Neural cell (in vitro differentiated cells): ENCODE data around the gene INSL6. TPM values are rescaled to one million over a fixed set of nuclear protein-coding genes. Genes with fewer than 3 reads are reported as not detected.

ENCODE experiments used
- H2AFZ ChIP-seq: fragments of 200-600, 300-800 bp; sonication (generic), shearing (Covaris generic); 2 replicates; pipeline ENCODE4 v1.6.0; 2014; ENCODE audit warnings: low read depth, mild to moderate bottlenecking, antibody characterized with exemption, low read length, moderate library complexity
- H3F3A ChIP-seq: fragments of 200-600 bp; shearing (Covaris generic); 2 replicates; pipeline ENCODE4 v1.6.1; 2016; ENCODE audit warnings: mild to moderate bottlenecking, moderate library complexity, mixed read lengths, antibody characterized with exemption, low read length; ENCODE audit not compliant: insufficient read depth, poor library complexity, severe bottlenecking
- H3K27ac ChIP-seq: fragments of 200-600, 300-800 bp; sonication (generic), shearing (Covaris generic); 2 replicates; pipeline ENCODE4 v1.5.1; 2014; ENCODE audit warnings: mild to moderate bottlenecking, low read length, moderate library complexity
- H3K27me3 ChIP-seq: fragments of 300-800, 200-600 bp; sonication (generic), shearing (Covaris generic); 2 replicates; pipeline ENCODE4 v1.6.0; 2014; ENCODE audit warnings: mild to moderate bottlenecking, low read depth, low read length, moderate library complexity; ENCODE audit not compliant: insufficient read depth
- H3K36me3 ChIP-seq: fragments of 300-800, 200-600 bp; sonication (generic), shearing (Covaris generic); 2 replicates; pipeline ENCODE4 v1.5.1; 2014; ENCODE audit warnings: mild to moderate bottlenecking, antibody characterized with exemption, low read length, moderate library complexity; ENCODE audit not compliant: insufficient read depth
- H3K4me2 ChIP-seq: fragments of 300-800, 200-600 bp; sonication (generic), shearing (Covaris generic); 2 replicates; pipeline ENCODE4 v1.6.0; 2014; ENCODE audit warnings: mild to moderate bottlenecking, low read length
- H3K4me3 ChIP-seq: fragments of 300-800, 200-600 bp; sonication (generic), shearing (Covaris generic); 2 replicates; pipeline ENCODE4 v1.5.1; 2014; ENCODE audit warnings: mild to moderate bottlenecking, low read length, moderate library complexity
- H3K79me2 ChIP-seq: fragments of 200-600 bp; shearing (Covaris generic); replicated peaks from 2 replicates; pipeline ENCODE4 v1.6.0; 2014; ENCODE audit warnings: mild to moderate bottlenecking, low read length, moderate library complexity; ENCODE audit not compliant: insufficient read depth
- H3K9ac ChIP-seq: fragments of 300-800, 200-600 bp; sonication (generic), shearing (Covaris generic); 2 replicates; pipeline ENCODE4 v1.6.1; 2016; ENCODE audit warnings: mild to moderate bottlenecking, low read length, mixed read lengths
- H3K9me2 ChIP-seq: fragments of 200-600 bp; shearing (Covaris generic); 2 replicates; pipeline ENCODE4 v1.6.1; 2016; ENCODE audit warnings: mild to moderate bottlenecking, low read length, mixed read lengths; ENCODE audit not compliant: insufficient read depth
- H3K9me3 ChIP-seq: fragments of 200-600, 300-800 bp; sonication (generic), shearing (Covaris generic); 2 replicates; pipeline ENCODE4 v1.6.1; 2016; ENCODE audit warnings: mild to moderate bottlenecking, mixed run types, low read length, moderate library complexity, mixed read lengths
- H4K20me1 ChIP-seq: fragments of 200-600 bp; shearing (Covaris generic); 2 replicates; pipeline ENCODE4 v1.6.1; 2016; ENCODE audit warnings: mild to moderate bottlenecking, mixed run types; ENCODE audit not compliant: insufficient read depth
- EP300 ChIP-seq: fragments of 450-650 bp; conservative IDR thresholded peaks from 2 replicates; pipeline ENCODE4 v1.6.1; 2014; ENCODE audit warnings: antibody characterized with exemption, mild to moderate bottlenecking, moderate library complexity; ENCODE audit not compliant: poor library complexity, severe bottlenecking
- EZH2 ChIP-seq: fragments of 200-600, 300-800 bp; shearing (Covaris generic), sonication (generic); IDR thresholded peaks from 2 replicates; pipeline ENCODE4 v1.6.1; 2014; ENCODE audit warnings: antibody characterized with exemption, low read length, borderline replicate concordance, mild to moderate bottlenecking; ENCODE audit not compliant: insufficient read depth, poor library complexity, severe bottlenecking
- MXI1 ChIP-seq: fragments of 450-650 bp; conservative IDR thresholded peaks from 2 replicates; pipeline ENCODE4 v1.6.1; 2014; ENCODE audit warnings: antibody characterized with exemption, mild to moderate bottlenecking; ENCODE audit not compliant: poor library complexity, severe bottlenecking
- POLR2AphosphoS5 ChIP-seq: IDR thresholded peaks from 2 replicates; pipeline ENCODE4 v1.6.1; 2012
- RAD21 ChIP-seq: fragments of 450-650 bp; conservative IDR thresholded peaks from 2 replicates; pipeline ENCODE4 v1.6.1; 2014; ENCODE audit warnings: antibody characterized with exemption, mild to moderate bottlenecking, moderate library complexity
- SMC3 ChIP-seq: fragments of 450-650 bp; conservative IDR thresholded peaks from 2 replicates; pipeline ENCODE4 v1.6.1; 2014; ENCODE audit warnings: antibody characterized with exemption, mild to moderate bottlenecking, moderate library complexity; ENCODE audit not compliant: poor library complexity
- TAF1 ChIP-seq: IDR thresholded peaks from 2 replicates; pipeline ENCODE4 v1.6.1; 2012; ENCODE audit warnings: low read depth
- polyA plus RNA-seq: library from polyadenylated mRNA; depleted of rRNA; stranded (reverse); fragments of >200 nt; gene quantifications from 2 replicates; pipeline ENCODE4 v1.2.3, GENCODE V29; 2014
- TF ChIP-seq, protein P1 (sequence below): IDR thresholded peaks from 2 replicates; pipeline ENCODE4 v1.6.1; 2012; ENCODE audit warnings: borderline replicate concordance
- TF ChIP-seq, protein P2 (sequence below): fragments of 450-650 bp; IDR thresholded peaks from 2 replicates; pipeline ENCODE4 v1.5.1; 2014; ENCODE audit warnings: antibody characterized with exemption, mild to moderate bottlenecking, moderate library complexity; ENCODE audit not compliant: poor library complexity, severe bottlenecking

The INSL6 gene
- polyA plus RNA-seq, 1 donor from 2014 or later, result not detected

GRCh38 chr9:5146241-5146640 lies 39.2 kb downstream of the INSL6 start:
- Histone ChIP-seq H3K4me2 (no peak overlapping the region), H2AFZ (no peak overlapping the region), H3F3A (no peaks in the 10 kb centered on the region), H3K9me2 (no peaks in the 10 kb centered on the region), H3K36me3 (no peaks in the 10 kb centered on the region), H3K79me2 (no peaks in the 10 kb centered on the region), H4K20me1 (no peaks in the 10 kb centered on the region), H3K27me3 (no peaks in the 10 kb centered on the region), H3K9me3 (no peaks in the 10 kb centered on the region), H3K27ac (no peak overlapping the region), H3K9ac (no peak overlapping the region), H3K4me3 (no peak overlapping the region)
- no peak for TF ChIP-seq MXI1
- TF ChIP-seq, protein P1, sequence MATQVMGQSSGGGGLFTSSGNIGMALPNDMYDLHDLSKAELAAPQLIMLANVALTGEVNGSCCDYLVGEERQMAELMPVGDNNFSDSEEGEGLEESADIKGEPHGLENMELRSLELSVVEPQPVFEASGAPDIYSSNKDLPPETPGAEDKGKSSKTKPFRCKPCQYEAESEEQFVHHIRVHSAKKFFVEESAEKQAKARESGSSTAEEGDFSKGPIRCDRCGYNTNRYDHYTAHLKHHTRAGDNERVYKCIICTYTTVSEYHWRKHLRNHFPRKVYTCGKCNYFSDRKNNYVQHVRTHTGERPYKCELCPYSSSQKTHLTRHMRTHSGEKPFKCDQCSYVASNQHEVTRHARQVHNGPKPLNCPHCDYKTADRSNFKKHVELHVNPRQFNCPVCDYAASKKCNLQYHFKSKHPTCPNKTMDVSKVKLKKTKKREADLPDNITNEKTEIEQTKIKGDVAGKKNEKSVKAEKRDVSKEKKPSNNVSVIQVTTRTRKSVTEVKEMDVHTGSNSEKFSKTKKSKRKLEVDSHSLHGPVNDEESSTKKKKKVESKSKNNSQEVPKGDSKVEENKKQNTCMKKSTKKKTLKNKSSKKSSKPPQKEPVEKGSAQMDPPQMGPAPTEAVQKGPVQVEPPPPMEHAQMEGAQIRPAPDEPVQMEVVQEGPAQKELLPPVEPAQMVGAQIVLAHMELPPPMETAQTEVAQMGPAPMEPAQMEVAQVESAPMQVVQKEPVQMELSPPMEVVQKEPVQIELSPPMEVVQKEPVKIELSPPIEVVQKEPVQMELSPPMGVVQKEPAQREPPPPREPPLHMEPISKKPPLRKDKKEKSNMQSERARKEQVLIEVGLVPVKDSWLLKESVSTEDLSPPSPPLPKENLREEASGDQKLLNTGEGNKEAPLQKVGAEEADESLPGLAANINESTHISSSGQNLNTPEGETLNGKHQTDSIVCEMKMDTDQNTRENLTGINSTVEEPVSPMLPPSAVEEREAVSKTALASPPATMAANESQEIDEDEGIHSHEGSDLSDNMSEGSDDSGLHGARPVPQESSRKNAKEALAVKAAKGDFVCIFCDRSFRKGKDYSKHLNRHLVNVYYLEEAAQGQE, result no peak
- TF ChIP-seq TAF1, result no peak
- no peak for TF ChIP-seq RAD21
- TF ChIP-seq, protein P2, sequence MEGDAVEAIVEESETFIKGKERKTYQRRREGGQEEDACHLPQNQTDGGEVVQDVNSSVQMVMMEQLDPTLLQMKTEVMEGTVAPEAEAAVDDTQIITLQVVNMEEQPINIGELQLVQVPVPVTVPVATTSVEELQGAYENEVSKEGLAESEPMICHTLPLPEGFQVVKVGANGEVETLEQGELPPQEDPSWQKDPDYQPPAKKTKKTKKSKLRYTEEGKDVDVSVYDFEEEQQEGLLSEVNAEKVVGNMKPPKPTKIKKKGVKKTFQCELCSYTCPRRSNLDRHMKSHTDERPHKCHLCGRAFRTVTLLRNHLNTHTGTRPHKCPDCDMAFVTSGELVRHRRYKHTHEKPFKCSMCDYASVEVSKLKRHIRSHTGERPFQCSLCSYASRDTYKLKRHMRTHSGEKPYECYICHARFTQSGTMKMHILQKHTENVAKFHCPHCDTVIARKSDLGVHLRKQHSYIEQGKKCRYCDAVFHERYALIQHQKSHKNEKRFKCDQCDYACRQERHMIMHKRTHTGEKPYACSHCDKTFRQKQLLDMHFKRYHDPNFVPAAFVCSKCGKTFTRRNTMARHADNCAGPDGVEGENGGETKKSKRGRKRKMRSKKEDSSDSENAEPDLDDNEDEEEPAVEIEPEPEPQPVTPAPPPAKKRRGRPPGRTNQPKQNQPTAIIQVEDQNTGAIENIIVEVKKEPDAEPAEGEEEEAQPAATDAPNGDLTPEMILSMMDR, result no peak
- TF ChIP-seq POLR2AphosphoS5, result no peak
- TF ChIP-seq EZH2, result no peak
- TF ChIP-seq EP300, result no peak
- TF ChIP-seq SMC3, result no peak

GRCh38 chr9:5144217-5144616 lies 41.2 kb downstream of the INSL6 start:
- Histone ChIP-seq H3K9me2 (no peaks in the 10 kb centered on the region), H3K36me3 (no peaks in the 10 kb centered on the region), H3F3A (no peaks in the 10 kb centered on the region), H2AFZ (no peak overlapping the region), H3K79me2 (no peaks in the 10 kb centered on the region), H3K4me3 (no peak overlapping the region), H3K9ac (no peak overlapping the region), H3K27ac (no peak overlapping the region), H4K20me1 (no peaks in the 10 kb centered on the region), H3K9me3 (no peaks in the 10 kb centered on the region), H3K27me3 (no peaks in the 10 kb centered on the region), H3K4me2 (no peak overlapping the region)
- TF ChIP-seq, protein P2, result no peak
- TF ChIP-seq, protein P1, result no peak
- TF ChIP-seq EP300 (no peak), EZH2 (no peak), POLR2AphosphoS5 (no peak), SMC3 (no peak), TAF1 (no peak), RAD21 (no peak), MXI1 (no peak)
